Liver (tissue), 9 donors: Measurements from ENCODE around the gene PRRG2. TPM values are rescaled to one million over a fixed set of nuclear protein-coding genes. Genes with fewer than 3 reads are reported as not detected.

Source experiments
- DNase-seq: peaks from one replicate; pipeline ENCODE4 v3.0.0-alpha.2; 2017; ENCODE audit warnings: low spot score
- H3K27ac ChIP-seq, 2 donors: one replicate each; pipeline ENCODE4 v1.7.0; 2013; ENCODE audit warnings: inconsistent platforms in 2 of 2, low read length in 2 of 2, control low read depth in 1 of 2, low read depth in 1 of 2, mild to moderate bottlenecking in 1 of 2
- H3K27me3 ChIP-seq, 4 donors: one replicate each; pipeline versions ENCODE4 v1.6.1 to v1.7.0; 2013; ENCODE audit warnings: low read length in 3 of 4, inconsistent platforms in 1 of 4, mild to moderate bottlenecking in 1 of 4, moderate library complexity in 1 of 4; ENCODE audit not compliant: control insufficient read depth in 4 of 4, insufficient read depth in 4 of 4
- H3K36me3 ChIP-seq, 4 donors: one replicate each; pipeline versions ENCODE4 v1.6.1 to v1.7.0; 2013; ENCODE audit warnings: low read length in 3 of 4, mild to moderate bottlenecking in 3 of 4, low read depth in 1 of 4, moderate library complexity in 1 of 4; ENCODE audit not compliant: control insufficient read depth in 4 of 4, insufficient read depth in 3 of 4
- H3K4me1 ChIP-seq, 4 donors: one replicate each; pipeline versions ENCODE4 v1.6.1 to v1.7.0; 2013; ENCODE audit warnings: low read length in 3 of 4, mild to moderate bottlenecking in 3 of 4, moderate library complexity in 1 of 4; ENCODE audit not compliant: control insufficient read depth in 4 of 4, insufficient read depth in 4 of 4
- H3K4me3 ChIP-seq, 3 donors: one replicate each; pipeline versions ENCODE4 v1.6.1 to v1.7.0; 2013; ENCODE audit warnings: low read length in 3 of 3, control low read depth in 1 of 3, low read depth in 1 of 3, mild to moderate bottlenecking in 1 of 3
- H3K9ac ChIP-seq, 2 donors: one replicate each; pipeline ENCODE4 v1.7.0; 2013; ENCODE audit warnings: low read length in 2 of 2, mild to moderate bottlenecking in 2 of 2, moderate library complexity in 2 of 2, control low read depth in 1 of 2, low read depth in 1 of 2
- H3K9me3 ChIP-seq, 4 donors: one replicate each; pipeline versions ENCODE4 v1.6.1 to v1.7.0; 2013; ENCODE audit warnings: low read length in 3 of 4; ENCODE audit not compliant: control insufficient read depth in 4 of 4
- ATF3 ChIP-seq: IDR thresholded peaks from 2 replicates; pipeline ENCODE4 v1.6.1; 2016; ENCODE audit warnings: antibody characterized with exemption
- CTCF ChIP-seq: fragments of 150-350 bp; IDR thresholded peaks from 2 replicates; pipeline ENCODE4 v1.5.1; 2017; ENCODE audit warnings: improper control_type of control experiment, low read depth, low read length; ENCODE audit not compliant: missing input control
- EGR1 ChIP-seq, 2 donors: IDR thresholded peaks; 2 replicates each; pipeline ENCODE4 v1.6.1; 2016 to 2018; ENCODE audit warnings: antibody characterized with exemption in 2 of 2, low read depth in 2 of 2
- FOXA1 ChIP-seq: IDR thresholded peaks from 2 replicates; pipeline ENCODE4 v1.6.1; 2016; ENCODE audit warnings: antibody characterized with exemption
- FOXA2 ChIP-seq: IDR thresholded peaks from 2 replicates; pipeline ENCODE4 v1.6.1; 2016; ENCODE audit warnings: antibody characterized with exemption
- GABPA ChIP-seq, 2 donors: IDR thresholded peaks in 1 of 2; conservative IDR thresholded peaks in 1 of 2; 2 replicates each; pipeline ENCODE4 v1.6.1; 2016; ENCODE audit warnings: antibody characterized with exemption in 2 of 2, mild to moderate bottlenecking in 1 of 2, moderate library complexity in 1 of 2
- HNF4A ChIP-seq, 2 donors: conservative IDR thresholded peaks; 2 replicates each; pipeline ENCODE4 v1.6.1; 2016; ENCODE audit warnings: antibody characterized with exemption in 2 of 2, mild to moderate bottlenecking in 2 of 2
- JUND ChIP-seq, 2 donors: IDR thresholded peaks; 2 replicates each; pipeline ENCODE4 v1.6.1; 2016; ENCODE audit warnings: antibody characterized with exemption in 2 of 2
- MAX ChIP-seq: IDR thresholded peaks from 2 replicates; pipeline ENCODE4 v1.6.1; 2016; ENCODE audit warnings: antibody characterized with exemption
- NR2F2 ChIP-seq: IDR thresholded peaks from 2 replicates; pipeline ENCODE4 v1.6.1; 2016; ENCODE audit warnings: antibody characterized with exemption
- RAD21 ChIP-seq, 2 donors: IDR thresholded peaks; 2 replicates each; pipeline ENCODE4 v1.6.1; 2016; ENCODE audit warnings: antibody characterized with exemption in 2 of 2, mild to moderate bottlenecking in 2 of 2
- REST ChIP-seq: IDR thresholded peaks from 2 replicates; pipeline ENCODE4 v1.6.1; 2016; ENCODE audit warnings: antibody characterized with exemption, mild to moderate bottlenecking
- RXRA ChIP-seq, 2 donors: IDR thresholded peaks; 2 replicates each; pipeline ENCODE4 v1.6.1; 2017 to 2018; ENCODE audit warnings: antibody characterized with exemption in 2 of 2, mild to moderate bottlenecking in 1 of 2
- SP1 ChIP-seq: IDR thresholded peaks from 2 replicates; pipeline ENCODE4 v1.6.1; 2018; ENCODE audit warnings: antibody characterized with exemption, mild to moderate bottlenecking
- TAF1 ChIP-seq: conservative IDR thresholded peaks from 2 replicates; pipeline ENCODE4 v1.6.1; 2016; ENCODE audit warnings: antibody characterized with exemption, mild to moderate bottlenecking
- YY1 ChIP-seq: IDR thresholded peaks from 2 replicates; pipeline ENCODE4 v1.6.1; 2016; ENCODE audit warnings: antibody characterized with exemption, mild to moderate bottlenecking
- ZBTB33 ChIP-seq: IDR thresholded peaks from 2 replicates; pipeline ENCODE4 v1.6.1; 2016; ENCODE audit warnings: antibody characterized with exemption
- WGBS: extraction: QIAGEN DNeasy Blood & Tissue Kit; methylation state at CpG from one replicate; pipeline ENCODE4 v1.1.7; 2013; 5-methylcytosine and 5-hydroxymethylcytosine counted together
- polyA plus RNA-seq, 2 donors: library from polyadenylated mRNA; stranded (reverse) in 1 of 2; unstranded in 1 of 2; fragments of 200-250 nt in 1 of 2; fragments of >200 nt in 1 of 2; fragmentation: Nextera tagmentation in 1 of 2; extraction: Ambion mirVana in 1 of 2; gene quantifications; one replicate each; pipeline versions ENCODE4 v1.2.1 to v1.2.3, GENCODE V29; 2013 to 2015
- total RNA-seq, 2 donors: library from RNA; depleted of rRNA; stranded (reverse); fragments of >200 nt; gene quantifications; one replicate each; pipeline ENCODE4 v1.2.3, GENCODE V29; 2014
- donor health status: healthy.
- donor health status: healthy.
- donor health status: healthy.
- donor health status: healthy.
- donor health status: healthy.

The PRRG2 gene
- total and polyA plus RNA-seq, 4 donors: 1.1 to 2.8 (median 2.1) TPM

GRCh38 chr19:49605605-49606004 lies 24.5 kb downstream of the PRRG2 start:
- WGBS: 72% methylated on average over 7 of the region's 7 CpGs
- TF ChIP-seq FOXA2: no peak
- no peak for TF ChIP-seq REST
- no peak for TF ChIP-seq RAD21 (IDR thresholded peaks at IDR 0.05)
- TF ChIP-seq CTCF: no peak
- TF ChIP-seq SP1: no peak
- TF ChIP-seq HNF4A (conservative IDR thresholded peaks at IDR 0.05): no peak
- no peak for TF ChIP-seq JUND (IDR thresholded peaks at IDR 0.05)
- no peak for TF ChIP-seq ATF3
- no peak for TF ChIP-seq FOXA1
- no peak for TF ChIP-seq YY1
- no peak for TF ChIP-seq NR2F2
- no peak for TF ChIP-seq RXRA (IDR thresholded peaks at IDR 0.05)
- TF ChIP-seq GABPA (IDR thresholded peaks at IDR 0.05 in 1 of 2, conservative IDR thresholded peaks at IDR 0.05 in 1 of 2): no peak
- TF ChIP-seq ZBTB33: no peak
- no peak for TF ChIP-seq TAF1
- TF ChIP-seq EGR1 (IDR thresholded peaks at IDR 0.05; ENCODE audit: low read depth in 2 of 2): no peak
- H3K27me3 ChIP-seq: no peaks in the 10 kb centered on the region
- H3K27ac ChIP-seq: no peak overlapping the region
- no peak overlapping the region for H3K4me3 ChIP-seq
- DNase-seq: no peak
- H3K36me3 ChIP-seq: peaks cover 8 to 23% (median 11%) of the 10 kb centered on the region in 4 donors
- no peak overlapping the region for H3K9ac ChIP-seq
- H3K9me3 ChIP-seq: no peaks in the 10 kb centered on the region
- no peaks in the 10 kb centered on the region for H3K4me1 ChIP-seq

GRCh38 chr19:49609499-49610092 lies 28.5 kb downstream of the PRRG2 start:
- 97% methylated on average over 12 of the region's 12 CpGs for whole genome bisulfite sequencing
- DNase-seq: no peak
- no peak overlapping the region for H3K4me3 ChIP-seq
- peaks cover 2 to 16% (median 6%) of the 10 kb centered on the region in 4 donors for H3K36me3 ChIP-seq
- H3K27ac ChIP-seq: no peak overlapping the region
- H3K4me1 ChIP-seq: no peaks in the 10 kb centered on the region
- no peaks in the 10 kb centered on the region for H3K27me3 ChIP-seq
- no peak overlapping the region for H3K9ac ChIP-seq
- H3K9me3 ChIP-seq: no peaks in the 10 kb centered on the region
- TF ChIP-seq EGR1 (IDR thresholded peaks at IDR 0.05; ENCODE audit: low read depth in 2 of 2): no peak
- no peak for TF ChIP-seq MAX
- no peak for TF ChIP-seq REST
- no peak for TF ChIP-seq RAD21 (IDR thresholded peaks at IDR 0.05)
- no peak for TF ChIP-seq YY1
- TF ChIP-seq TAF1: no peak
- TF ChIP-seq FOXA1: no peak
- TF ChIP-seq NR2F2: no peak
- TF ChIP-seq ATF3: no peak
- TF ChIP-seq SP1: no peak
- TF ChIP-seq RXRA (IDR thresholded peaks at IDR 0.05): no peak
- no peak for TF ChIP-seq GABPA (IDR thresholded peaks at IDR 0.05 in 1 of 2, conservative IDR thresholded peaks at IDR 0.05 in 1 of 2)
